Islet of Langerhans (tissue), 1 donor: Measurements from ENCODE around the gene NECTIN1.

Experiments used
- FAIRE-seq: peaks from one replicate; lab custom pipeline; 2011; peaks lifted over from hg19 to GRCh38; lab: Jason Lieb, UNC

NECTIN1 gene

DNA sequence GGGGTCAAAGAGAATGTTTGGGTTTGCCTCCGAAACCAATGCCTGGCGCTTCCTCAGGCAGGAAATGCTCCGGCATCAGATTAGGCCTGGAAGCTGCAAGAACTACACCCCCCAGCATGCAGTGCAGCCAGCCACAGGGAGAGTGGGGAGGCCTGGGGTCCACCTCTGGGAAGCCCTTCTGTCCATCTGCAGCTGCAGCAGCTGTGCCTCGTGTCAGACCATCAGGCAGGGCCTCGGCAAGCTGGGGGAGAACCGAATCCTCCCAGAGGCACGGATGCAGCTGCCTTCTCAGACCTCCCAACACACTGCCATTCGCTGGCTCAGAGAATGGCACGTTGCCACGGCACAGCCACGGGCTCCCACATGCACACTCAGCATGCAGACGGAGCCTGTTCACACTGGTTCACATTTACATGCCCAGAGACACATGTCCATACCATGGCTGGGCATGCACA, 57.4 kb downstream of the NECTIN1 start:
- no peak for FAIRE-seq

- FAIRE-seq: no peak
Observed at GRCh38 chr11:119671051-119671450, 57.9 kb downstream of the NECTIN1 start.

DNA sequence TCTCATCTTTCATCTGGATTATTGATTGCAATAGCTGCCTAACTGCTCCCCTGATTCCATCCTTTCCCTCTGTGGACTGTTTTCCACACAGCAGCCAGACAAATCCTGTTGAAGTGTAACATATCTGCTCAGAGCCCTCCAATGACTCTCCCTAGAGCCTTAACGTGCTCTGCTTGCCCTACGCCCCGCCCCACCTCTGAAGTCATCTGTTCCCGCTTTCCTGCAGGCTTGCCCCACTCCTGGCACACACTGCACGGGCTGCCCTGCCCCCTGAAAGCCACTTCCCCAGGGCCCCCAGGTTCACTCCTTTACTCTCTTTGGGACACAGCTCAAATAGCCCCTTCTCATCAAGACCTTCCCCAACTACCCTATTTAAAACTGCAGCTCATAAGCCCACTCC, 59.5 kb downstream of the NECTIN1 start:
- no peak for FAIRE-seq

GRCh38 chr11:119668676-119669075, 60.3 kb downstream of the NECTIN1 start:
- no peak for FAIRE-seq

DNA sequence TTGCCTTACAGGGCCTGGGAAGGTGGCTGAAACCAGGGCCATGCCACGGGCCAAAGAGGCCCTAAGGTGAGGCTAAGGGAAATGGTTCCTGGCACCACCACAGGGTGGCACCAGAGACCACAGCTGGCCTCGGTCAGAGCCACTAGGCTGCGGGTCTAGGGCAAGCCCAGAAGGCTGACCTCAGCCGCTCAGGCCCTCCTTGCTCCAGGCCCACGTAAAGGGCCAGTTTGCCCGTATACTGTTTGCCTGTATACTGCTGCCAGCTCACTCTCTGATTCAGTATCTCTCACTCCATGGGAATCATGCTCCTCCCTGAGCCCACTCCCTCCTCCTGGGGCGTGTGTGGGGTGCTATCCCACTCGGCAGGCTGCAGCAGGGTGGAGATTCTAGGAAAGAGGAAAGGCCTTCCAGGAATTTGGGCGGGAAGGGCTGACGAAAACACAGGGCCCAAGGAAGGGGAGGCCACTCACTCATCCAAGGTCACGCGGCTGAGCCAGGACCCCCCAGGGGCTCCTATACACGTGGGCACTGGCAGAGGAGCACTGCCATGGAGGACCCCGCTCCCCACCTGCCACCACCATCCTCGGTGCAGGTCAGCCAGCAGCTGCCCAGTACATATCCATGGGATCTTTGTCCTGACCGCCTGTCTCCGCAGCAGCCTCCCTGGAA, 62.4 kb downstream of the NECTIN1 start:
- peak; percentile 49 for FAIRE-seq

GRCh38 chr11:119666061-119666460, 62.9 kb downstream of the NECTIN1 start:
- FAIRE-seq: no peak

DNA sequence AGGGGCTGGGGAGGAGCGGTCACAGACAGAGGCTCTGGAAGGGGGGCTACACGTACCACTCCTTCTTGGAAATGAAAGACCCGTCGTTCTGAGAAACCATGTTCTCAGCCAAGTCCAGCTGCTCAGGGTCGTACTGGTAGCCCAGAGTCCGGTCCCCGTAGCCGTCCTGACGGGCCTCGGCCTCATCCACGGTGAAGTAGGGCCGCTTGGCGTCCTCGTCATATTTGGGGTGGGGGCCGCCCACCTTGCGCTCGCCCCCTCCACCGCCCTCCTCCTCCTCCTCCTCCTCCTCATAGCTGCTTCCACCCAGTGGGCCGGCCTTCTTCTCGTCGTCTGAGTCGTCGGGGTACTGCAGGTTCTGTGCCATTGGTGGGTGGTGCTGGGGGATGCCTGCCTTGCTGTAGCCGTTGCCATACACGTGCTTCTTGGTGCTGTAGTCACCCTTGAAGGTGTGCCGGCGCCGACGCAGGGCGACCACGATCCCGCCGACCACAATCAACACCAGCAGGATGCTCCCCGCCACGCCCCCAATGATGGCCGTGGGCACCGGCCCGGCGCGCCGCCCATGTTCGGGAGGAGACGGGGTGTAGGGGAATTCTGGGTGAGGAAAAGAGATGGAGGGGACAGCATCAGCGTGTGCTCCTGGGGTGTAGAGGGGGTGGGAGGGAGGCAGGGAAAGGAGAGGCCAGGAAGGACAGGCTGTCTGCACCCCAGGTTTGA, 64.1 kb downstream of the NECTIN1 start:
- FAIRE-seq: no peak

DNA sequence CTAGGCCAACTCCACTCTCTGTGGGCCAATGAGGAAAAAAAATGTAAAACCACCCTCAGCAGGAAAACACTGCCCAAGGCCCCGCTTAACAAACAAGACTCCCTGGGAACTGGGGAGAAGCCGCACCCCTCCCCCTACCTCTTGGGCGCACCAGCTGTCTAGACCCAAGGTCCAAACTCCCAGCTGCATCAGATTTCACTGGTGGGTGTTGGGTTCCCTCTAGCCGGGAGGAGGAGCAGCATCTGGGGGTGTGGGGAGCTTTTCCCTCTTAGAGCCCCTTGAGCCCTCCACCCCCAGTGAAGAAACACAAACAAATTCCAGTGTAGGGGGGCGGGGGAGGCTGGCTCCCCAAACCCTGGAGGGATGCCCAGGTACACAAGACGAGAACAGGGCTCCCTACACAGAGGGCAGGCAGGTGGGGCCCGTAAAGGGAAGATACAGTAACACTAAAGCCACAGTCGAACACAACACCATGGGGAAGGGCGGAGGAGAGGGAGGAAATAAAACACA, 64.9 kb downstream of the NECTIN1 start:
- FAIRE-seq: no peak

GRCh38 chr11:119663279-119663678, 65.7 kb downstream of the NECTIN1 start:
- no peak for FAIRE-seq

DNA sequence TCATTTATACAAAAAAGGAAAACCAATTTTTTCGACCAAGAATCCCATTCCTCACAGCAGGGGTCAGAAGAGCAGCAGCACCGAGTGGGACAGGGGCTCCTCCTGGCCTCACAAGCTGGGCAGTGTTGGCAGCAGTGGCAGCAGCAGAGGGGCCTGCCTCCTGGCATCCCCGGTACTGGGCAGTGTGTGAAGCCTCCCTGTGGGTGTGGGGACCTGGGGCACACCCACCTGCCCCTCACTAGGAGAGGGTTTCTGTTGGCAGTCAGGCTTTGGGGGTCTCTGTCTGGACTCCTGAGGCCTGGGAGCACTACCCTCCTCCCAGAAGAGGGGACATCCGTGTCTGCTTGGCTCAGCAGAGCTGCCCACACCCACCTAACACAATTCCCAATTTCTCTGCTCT, 67.8 kb downstream of the NECTIN1 start:
- FAIRE-seq: no peak

DNA sequence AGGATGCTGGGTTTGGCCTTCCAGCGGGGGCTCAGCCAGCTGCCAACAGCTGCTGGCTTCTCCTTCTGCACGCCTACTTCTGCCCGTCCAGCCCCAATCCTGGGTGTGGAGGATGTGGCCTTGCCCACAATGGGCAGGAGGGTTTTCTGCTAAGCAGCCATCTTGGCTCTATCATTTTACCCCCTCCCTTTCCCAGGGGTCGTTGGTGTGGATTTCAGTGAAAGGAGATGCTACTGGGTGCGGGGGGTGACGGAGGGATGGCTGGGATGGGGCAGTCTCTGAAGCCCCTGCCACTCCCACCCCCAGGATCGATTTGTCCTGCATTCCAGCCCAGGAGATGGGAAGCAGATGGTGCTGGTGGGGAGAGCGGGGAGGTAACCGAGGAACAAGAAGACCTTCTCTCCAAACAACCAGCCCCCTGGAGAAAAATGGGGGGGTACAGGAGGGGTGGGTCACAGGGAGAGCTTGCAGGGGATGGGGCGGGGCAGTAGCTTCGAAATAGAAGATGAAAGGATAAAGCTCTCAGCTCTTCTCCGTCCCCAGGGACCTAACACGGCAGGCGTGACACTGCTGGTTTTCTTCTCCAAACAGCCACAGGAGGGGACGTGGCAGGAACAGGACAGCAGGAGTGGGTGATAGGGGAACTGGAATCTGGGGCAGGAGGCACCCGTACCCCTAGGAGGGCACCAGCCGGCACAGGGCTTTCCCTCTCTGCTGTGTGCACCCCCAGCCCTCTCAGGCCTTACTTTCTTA, 68.9 kb downstream of the NECTIN1 start:
- no peak for FAIRE-seq

DNA sequence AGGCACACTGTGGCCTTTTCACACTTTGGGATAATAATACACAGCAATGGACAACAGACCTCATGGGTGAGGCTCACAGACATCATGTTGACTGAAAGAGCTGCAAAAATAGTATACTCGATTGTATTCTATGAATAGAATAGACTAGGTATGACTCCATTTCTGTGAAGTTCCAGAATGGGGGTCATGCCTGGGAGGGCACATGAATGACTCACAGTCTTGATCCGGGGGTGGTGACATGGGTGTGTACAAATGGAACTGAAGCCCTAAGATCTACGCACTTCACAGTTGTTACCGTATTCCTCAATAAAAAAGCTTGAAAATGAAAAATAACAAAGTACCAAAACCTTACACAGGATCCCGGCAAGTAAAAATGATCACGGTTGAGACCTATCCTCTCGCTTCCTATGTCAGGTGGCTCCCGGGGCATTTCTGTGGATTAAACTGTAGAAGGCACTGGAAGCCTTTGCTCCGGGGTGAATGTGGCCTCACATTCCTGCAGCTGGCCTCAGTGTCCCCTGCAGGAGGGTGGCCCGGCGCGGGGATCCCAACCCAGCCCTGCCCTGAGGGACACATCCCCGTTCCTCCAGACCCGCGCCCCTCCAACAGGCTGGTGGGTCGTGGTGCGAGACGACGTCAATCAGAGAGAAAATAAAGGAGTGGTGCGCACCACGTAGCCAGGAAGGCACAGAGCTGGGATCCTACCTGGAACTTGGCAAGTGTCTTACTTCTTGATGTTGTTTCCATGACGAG, 75.9 kb downstream of the NECTIN1 start:
- FAIRE-seq: no peak

GRCh38 chr11:119651802-119652584, 77.0 kb downstream of the NECTIN1 start:
- FAIRE-seq: no peak

GRCh38 chr11:119650251-119650650, 78.7 kb downstream of the NECTIN1 start:
- no peak for FAIRE-seq

DNA sequence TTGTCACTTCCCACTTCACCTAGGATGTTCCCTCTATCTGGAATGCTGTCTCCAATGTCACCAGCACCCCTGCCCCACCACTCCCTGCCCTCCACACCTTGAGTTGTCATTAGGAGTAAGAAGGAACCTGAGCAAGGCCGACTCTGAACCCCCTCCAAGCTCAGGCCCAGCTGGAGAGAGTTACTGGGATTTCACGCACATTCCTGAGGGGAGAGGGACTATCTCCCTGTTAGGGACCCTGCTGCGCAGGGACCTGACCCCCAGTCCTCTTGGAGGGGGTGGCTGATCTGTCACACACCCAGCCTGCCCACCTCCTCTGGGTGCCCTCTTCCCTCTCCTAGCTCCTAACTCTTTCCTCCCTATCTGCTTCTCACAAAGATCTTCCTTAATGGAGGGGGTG, 81.7 kb downstream of the NECTIN1 start:
- no peak for FAIRE-seq

GRCh38 chr11:119645018-119645417, 84.0 kb downstream of the NECTIN1 start:
- FAIRE-seq: no peak

GRCh38 chr11:119644502-119644901, 84.5 kb downstream of the NECTIN1 start:
- FAIRE-seq: no peak

GRCh38 chr11:119643876-119644225, 85.1 kb downstream of the NECTIN1 start:
- FAIRE-seq: no peak

DNA sequence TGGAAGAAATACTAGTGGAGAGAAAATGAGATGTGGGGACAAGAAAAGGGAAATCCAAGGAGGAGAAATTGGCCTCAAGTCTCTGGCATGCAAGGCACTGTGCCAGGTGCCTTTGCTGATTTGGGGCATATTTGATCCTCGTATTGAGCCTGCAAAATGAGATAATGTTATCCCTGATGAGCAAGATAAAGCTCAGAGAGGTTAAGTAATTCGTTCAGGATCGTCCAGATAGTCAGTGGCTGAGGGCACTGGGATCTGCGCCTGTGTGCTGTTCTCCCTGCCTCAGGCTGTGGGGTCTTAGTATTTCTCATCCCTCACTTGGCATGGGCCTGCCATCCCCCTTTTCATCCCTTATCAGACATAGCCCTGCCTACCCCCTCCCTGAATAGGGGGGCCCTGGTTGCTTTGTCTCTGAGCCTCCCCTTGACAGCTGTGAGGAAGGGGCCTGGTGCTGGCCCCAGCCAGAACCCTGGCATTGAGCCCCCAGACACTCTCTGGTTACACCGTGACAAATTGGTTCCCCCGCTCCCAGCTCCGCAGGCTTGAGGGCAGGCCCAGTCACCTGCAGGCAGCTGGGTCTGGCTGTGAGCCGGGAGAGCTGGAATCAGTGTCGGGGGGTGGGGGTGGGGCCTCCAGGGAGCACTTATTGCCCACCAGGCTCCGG, 85.7 kb downstream of the NECTIN1 start:
- no peak for FAIRE-seq

DNA sequence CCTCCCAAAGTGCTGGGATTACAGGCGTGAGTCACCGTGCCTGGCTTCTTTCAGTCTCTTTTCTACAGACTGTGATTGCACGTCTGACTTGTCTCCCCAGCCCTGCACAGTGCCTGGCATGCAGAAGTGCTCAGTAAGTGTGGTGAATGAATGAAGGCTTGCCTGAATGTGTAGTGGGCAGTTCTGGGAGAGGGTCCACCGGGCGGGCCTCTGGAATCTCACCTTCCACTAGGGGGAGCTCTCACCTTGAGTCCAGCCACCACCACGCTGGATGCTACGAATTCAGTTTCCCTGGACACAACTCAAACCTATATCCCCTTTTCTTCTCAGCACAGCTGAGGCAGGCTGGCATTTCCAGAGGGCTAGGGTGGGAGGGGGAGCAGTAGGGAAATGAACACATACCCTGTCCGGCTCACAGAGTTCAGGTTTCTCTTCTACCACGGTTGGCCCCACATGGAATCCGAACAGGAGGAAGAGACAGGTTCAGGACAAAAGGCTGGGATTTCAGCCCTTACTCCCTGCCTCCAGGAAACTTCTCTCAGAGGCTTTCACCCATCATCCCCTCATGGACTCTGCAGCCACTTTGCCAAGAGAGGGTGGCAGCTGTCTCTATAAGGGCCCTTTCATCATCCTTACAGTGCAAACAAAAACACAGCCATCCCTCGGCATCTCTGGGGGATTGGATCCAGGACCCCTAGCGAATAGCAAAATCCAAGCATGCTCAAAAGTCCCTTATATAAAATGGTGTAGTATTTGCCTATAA, 86.8 kb downstream of the NECTIN1 start:
- no peak for FAIRE-seq
